K562 (cell line): ENCODE measurements around the gene ATP7B.

Source experiments
- ATF3 ChIP-seq, 2 experiments: fragments of 450-650 bp in 1 of 2; sonication (generic) in 1 of 2; formaldehyde crosslinking in 1 of 2; IDR thresholded peaks in 1 of 2; conservative IDR thresholded peaks in 1 of 2; 2 replicates each; pipeline versions ENCODE4 v1.6.1 to v1.8.1; 2016 to 2023; ENCODE audit warnings: mild to moderate bottlenecking in 2 of 2, moderate library complexity in 2 of 2, inconsistent platforms in 1 of 2, missing genetic modification reagents in 1 of 2
- CBFB ChIP-seq: sonication (generic); formaldehyde crosslinking; IDR thresholded peaks from 2 replicates; pipeline ENCODE4 v1.4.0; 2020; ENCODE audit warnings: mild to moderate bottlenecking, missing genetic modification reagents
- CREB1 ChIP-seq, 2 experiments: sonication (generic) in 1 of 2; formaldehyde crosslinking in 1 of 2; IDR thresholded peaks; 2 replicates each; pipeline versions ENCODE4 v1.6.1 to v1.8.0; 2012 to 2022; ENCODE audit warnings: inconsistent platforms in 1 of 2, mild to moderate bottlenecking in 1 of 2, missing genetic modification reagents in 1 of 2, moderate library complexity in 1 of 2
- TAF1 ChIP-seq: IDR thresholded peaks from 2 replicates; pipeline ENCODE4 v1.6.1; 2011; ENCODE audit warnings: mild to moderate bottlenecking, low read length, moderate library complexity; ENCODE audit not compliant: insufficient read depth, control insufficient read depth, severe bottlenecking; ENCODE audit errors: extremely low read depth
- USF1 ChIP-seq: sonication (generic); formaldehyde crosslinking; IDR thresholded peaks from 2 replicates; pipeline ENCODE4 v1.9.0; 2022; ENCODE audit warnings: mild to moderate bottlenecking, missing genetic modification reagents
- ZNF79 ChIP-seq: fragments of 250-450 bp; sonication (Bioruptor Pico); IDR thresholded peaks from 2 replicates; pipeline ENCODE4 v1.4.0; 2020; ENCODE audit warnings: low read depth, mild to moderate bottlenecking, moderate library complexity

- TF ChIP-seq CBFB (CRISPR knock-in tag) (no peak), ATF3 (IDR thresholded peaks at IDR 0.05) (no peak), ATF3 (CRISPR knock-in tag; conservative IDR thresholded peaks at IDR 0.05) (no peak), USF1 (CRISPR knock-in tag) (no peak), TAF1 (no peak), CREB1 (IDR thresholded peaks at IDR 0.05) (no peak), CREB1 (CRISPR knock-in tag; IDR thresholded peaks at IDR 0.05) (no peak), ZNF79 (no peak)
These were observed 36.2 kb upstream of the ATP7B start for GRCh38 chr13:52047463-52047862.
